ENCODE data around the gene USP8. TPM values are rescaled to one million over a fixed set of nuclear protein-coding genes. Genes with fewer than 3 reads are reported as not detected.

Gene USP8
- total and polyA plus RNA-seq, 2 of the 4 experiments (the other 2 are of a cell fraction): 25.4 to 52.2 TPM

DNA sequence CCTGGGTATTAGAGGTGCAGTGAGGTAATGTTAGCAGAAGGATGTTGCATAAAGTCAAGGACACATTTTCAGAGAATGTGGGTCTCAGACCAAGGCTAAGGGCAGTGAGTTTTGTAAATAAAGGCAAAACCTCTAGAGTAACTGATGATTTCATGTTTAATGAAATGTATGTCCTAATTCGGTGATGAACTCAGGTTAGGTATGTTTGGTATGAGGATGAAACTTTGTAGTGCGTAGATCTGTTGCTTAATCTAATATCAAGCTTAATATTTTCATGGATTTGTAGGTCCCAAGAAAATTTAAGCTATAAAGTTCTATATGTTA, 118.6 kb downstream of the USP8 start:
- Histone ChIP-seq H2BK15ac (ENCODE audit: low read depth, low read length) (no peak overlapping the region), H2AFZ (replicated peaks; ENCODE audit: low read length, poor library complexity) (no peak overlapping the region), H3K14ac (replicated peaks; ENCODE audit: low read depth, low read length) (no peak overlapping the region), H2BK5ac (ENCODE audit: low read depth, low read length, poor library complexity, severe bottlenecking) (no peak overlapping the region), H4K8ac (ENCODE audit: low read depth in 2 of 2, low read length in 2 of 2) (no peak overlapping the region), H3K4ac (ENCODE audit: low read depth, low read length) (no peak overlapping the region), H2BK20ac (ENCODE audit: low read depth, low read length) (no peak overlapping the region), H4K5ac (ENCODE audit: low read depth, low read length) (no peak overlapping the region), H2AK9ac (replicated peaks; ENCODE audit: low read depth, low read length, poor library complexity) (no peak overlapping the region), H3K27me3 (ENCODE audit: control insufficient read depth, insufficient read depth, low read length) (no peaks in the 10 kb centered on the region), H3K4me3 (ENCODE audit: insufficient read depth, low read depth, low read length) (no peak overlapping the region), H3K9me3 (ENCODE audit: control insufficient read depth, insufficient read depth, low read length) (no peaks in the 10 kb centered on the region), H3K4me1 (ENCODE audit: control insufficient read depth, insufficient read depth, low read length) (peaks cover 9% of the 10 kb centered on the region), H3K56ac (ENCODE audit: extremely low read depth, insufficient read depth, low read length) (no peak overlapping the region), H4K20me1 (ENCODE audit: insufficient read depth, low read length) (no peaks in the 10 kb centered on the region), H4K91ac (ENCODE audit: insufficient read depth, low read depth, low read length) (no peak overlapping the region), H3K4me2 (ENCODE audit: low read depth, low read length) (peak overlapping the region; percentile 59; the same call in 1 of the 2 replicates), H3K36me3 (ENCODE audit: control insufficient read depth, insufficient read depth, low read length) (no peaks in the 10 kb centered on the region), H3K18ac (ENCODE audit: low read depth, low read length) (no peak overlapping the region), H3K9me1 (ENCODE audit: insufficient read depth, low read length) (peaks cover 3% of the 10 kb centered on the region; the same call in 1 of the 2 replicates), H3K27ac (ENCODE audit: insufficient read depth, low read length) (no peak overlapping the region), H3K79me1 (ENCODE audit: low read depth in 1 of 2, low read length in 2 of 2) (no peaks in the 10 kb centered on the region), H3K23ac (ENCODE audit: low read depth, low read length) (no peak overlapping the region), H2AK5ac (ENCODE audit: low read depth, low read length) (no peak overlapping the region), H3K9ac (ENCODE audit: low read depth, low read length) (no peak overlapping the region), H2BK120ac (ENCODE audit: low read depth, low read length) (no peak overlapping the region)
- POLR2A ChIA-PET (ENCODE audit: unreplicated experiment): no interaction called here
- DNase-seq: peak; percentile 64
- BruUV-seq (replicated peaks): no TSS peak
- intact Hi-C loops (cut with micrococcal nuclease) (no loop called here), in situ Hi-C loops (cut with MboI; ENCODE audit: low sequenced_read_pairs) (no loop called here), dilution Hi-C loops (cut with HindIII; ENCODE audit: low sequenced_read_pairs, unreplicated experiment) (no loop called here)
- peak; percentile 52; the same call in 1 of the 2 replicates for TF ChIP-seq CEBPB (IDR thresholded peaks at IDR 0.05; ENCODE audit: low read depth, low read length)
- TF ChIP-seq MXI1 (IDR thresholded peaks at IDR 0.05; ENCODE audit: borderline replicate concordance, low read depth, low read length): no peak
- TF ChIP-seq FOS (IDR thresholded peaks at IDR 0.05; ENCODE audit: low read depth, low read length): no peak
- TF ChIP-seq BHLHE40 (IDR thresholded peaks at IDR 0.05; ENCODE audit: low read depth, low read length): no peak
- CTCF ChIA-PET: no interaction called here
- ATAC-seq (ENCODE audit: low read depth): peak; percentile 60
- WGBS, 2 experiments (ENCODE audit: extremely low coverage in 2 of 2, insufficient read length in 1 of 2): no CpG with 5 or more reads among the region's 2 CpGs
